ENCODE measurements around the gene AGT.
"Not testable (repeated sequence)": the region's sequence is repeated elsewhere in the genome, so short reads cannot be mapped to it uniquely, and the experiment has no call there.

Gene AGT

DNA sequence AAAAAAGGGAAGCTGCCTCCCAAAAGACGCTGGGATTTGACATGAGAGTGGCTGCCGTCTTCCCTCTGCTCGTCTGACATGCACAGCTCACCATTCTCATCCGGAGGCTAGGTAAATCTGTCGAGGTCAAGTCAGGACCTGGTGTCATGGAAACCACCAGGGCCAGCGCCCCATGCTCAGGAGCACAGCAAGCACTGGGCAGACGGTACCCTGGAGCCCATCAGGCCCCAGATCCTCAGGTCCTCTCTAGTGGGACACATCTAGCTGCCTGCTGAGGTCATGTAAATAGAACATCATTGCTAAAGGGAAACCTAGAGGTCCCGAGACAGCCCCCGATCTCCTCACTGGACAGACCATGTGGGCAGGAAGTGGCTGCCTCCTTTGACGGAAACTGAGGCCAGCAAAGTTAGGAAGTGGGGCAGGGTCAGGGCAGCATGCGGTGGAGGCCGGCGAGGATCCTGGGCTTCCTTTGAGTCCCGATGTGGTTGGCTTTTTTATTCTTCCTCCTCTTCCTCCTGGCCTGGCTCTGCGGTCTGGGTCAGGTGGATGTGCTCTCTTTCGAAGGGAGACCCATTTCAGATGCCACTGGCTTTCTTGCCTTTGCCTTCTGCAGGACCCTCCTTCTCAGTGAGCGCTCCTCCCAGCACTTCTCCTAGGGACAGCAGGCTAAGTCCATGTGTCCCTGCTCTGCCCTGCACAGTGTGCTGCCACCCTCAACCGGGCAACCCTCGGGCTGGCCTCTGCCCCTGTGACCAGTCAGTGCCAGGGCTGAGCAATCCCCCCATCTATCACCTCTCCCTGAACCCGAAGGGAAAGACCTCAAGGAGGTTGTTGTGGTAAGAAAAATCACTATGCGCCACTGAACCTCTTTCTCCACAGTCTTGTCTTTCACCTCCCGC lies 5.9 kb downstream of the AGT start:
- no peak for DNase-seq (ENCODE audit: low spot score)

DNA sequence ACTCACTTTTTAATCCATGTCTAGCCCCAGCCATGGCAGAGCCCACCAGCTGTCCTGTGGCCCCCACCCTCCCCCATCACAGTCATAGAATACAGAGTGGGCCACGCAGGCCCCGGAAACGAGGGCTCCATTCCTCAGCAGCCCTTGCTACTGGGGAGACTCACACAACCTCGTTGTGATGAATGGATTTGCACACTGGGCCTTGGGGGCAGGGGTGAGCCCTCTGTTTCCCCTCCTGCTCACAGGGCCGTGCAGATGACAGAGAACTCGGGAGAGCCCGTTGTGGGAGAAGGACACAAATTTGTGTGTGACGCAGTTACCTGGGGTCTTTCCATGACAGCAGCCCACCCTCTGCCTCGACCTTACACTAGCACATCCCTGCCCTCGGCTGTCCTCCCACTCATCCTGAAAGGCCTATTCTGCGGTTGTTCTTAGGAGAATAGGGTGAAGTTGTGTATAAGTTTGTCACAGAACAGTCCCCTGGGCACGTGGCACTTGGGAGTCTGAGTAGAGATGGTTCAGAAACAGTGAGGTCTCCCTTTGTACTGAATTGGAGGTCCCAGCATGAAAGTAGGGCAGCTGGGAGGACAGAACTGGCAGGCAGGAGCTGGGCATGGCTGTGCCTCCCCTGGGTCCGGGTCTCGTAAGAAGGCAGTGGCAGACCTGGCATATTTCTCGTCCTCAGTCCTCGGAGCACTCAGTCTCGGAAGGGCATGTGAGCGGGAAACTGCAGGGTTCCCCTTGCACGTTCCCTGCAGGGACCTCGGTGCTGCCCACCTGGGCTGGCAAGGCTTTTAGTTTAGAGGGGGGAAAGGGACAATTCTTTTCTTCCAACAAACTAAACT lies 6.8 kb downstream of the AGT start:
- no peak for DNase-seq (ENCODE audit: low spot score)

DNA sequence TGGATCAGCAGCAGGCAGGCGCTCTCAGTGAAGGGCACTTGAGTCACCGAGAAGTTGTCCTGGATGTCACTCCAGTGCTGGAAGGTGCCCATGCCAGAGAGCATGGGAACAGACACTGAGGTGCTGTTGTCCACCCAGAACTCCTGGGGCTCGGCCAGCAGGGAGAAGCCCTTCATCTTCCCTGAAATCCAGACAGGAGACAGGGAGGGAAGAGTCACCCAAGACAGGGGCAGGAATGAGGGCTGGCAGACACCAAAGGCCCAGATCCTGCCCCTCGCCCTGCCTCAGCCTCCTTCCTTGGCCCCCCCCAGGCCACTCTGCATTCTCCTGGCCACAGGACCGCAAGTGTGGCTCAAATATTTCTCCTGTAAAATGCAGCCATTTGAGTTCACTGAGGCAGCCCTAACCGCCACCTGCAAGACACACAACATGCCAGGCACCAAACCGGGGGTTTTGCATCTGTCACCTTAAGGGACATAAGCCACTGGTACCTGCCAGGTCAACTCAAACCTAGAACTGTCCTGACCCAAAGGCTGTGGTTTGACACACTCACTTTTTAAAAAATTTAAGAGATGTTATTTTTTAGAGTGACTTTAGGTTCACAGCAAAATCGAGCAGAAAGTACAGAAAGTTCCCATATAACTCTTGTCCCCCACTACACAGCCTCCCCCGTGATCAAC lies 7.8 kb downstream of the AGT start:
- DNase-seq (ENCODE audit: low spot score): no peak

DNA sequence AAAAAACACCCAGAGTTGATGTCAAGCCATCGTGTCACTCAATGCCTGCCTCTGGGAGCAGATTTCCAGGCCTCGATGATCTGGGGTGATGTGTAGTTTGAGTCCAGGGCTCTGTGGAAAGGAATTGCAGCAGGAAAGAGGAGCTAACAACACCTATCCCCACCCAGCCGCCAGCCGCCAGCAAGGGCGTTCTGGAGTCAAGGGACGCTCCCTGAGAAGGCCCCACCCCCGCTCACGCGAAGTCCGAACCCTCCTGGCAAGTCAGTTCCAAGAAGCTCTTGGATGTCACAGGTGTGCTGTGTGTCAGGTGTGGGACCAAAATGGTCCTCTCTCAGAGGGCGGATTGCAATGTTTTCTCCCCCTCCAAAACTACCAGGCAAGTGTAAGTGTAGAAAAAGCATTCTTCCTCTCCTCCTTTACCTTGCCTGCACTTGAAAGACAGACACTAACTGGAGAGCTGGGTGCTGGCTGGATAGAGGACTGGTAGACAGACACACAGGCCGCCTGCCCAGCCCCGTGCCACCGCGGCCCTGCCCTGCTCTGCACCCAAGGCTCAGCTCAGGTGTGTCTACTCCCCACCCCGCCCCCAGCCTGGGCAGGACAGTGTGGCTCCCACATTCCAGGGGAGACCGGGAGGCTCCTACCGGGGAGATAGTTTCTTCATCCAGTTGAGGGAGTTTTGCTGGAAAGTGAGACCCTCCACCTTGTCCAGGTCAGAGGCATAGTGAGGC lies 8.5 kb downstream of the AGT start:
- no peak for DNase-seq (ENCODE audit: low spot score)

DNA sequence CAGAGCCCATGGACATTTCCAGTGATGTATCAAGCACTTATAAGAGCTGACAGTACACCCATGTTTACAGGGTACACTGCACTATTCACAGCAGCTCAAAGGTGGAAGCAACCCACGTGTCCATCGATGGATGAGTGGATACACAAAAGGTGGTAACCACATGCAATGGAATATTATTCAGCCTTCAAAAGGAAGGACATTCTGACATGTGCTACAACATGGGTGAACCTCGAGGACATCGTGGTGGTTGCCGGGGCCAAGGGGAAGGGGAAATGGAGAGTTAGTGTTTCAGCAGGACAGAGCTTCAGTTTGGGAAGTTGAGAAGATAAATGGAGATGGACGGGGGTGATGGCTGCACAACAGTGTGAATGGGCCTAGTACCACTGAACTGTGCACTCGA lies 9.1 kb downstream of the AGT start:
- DNase-seq (ENCODE audit: low spot score): no peak

DNA sequence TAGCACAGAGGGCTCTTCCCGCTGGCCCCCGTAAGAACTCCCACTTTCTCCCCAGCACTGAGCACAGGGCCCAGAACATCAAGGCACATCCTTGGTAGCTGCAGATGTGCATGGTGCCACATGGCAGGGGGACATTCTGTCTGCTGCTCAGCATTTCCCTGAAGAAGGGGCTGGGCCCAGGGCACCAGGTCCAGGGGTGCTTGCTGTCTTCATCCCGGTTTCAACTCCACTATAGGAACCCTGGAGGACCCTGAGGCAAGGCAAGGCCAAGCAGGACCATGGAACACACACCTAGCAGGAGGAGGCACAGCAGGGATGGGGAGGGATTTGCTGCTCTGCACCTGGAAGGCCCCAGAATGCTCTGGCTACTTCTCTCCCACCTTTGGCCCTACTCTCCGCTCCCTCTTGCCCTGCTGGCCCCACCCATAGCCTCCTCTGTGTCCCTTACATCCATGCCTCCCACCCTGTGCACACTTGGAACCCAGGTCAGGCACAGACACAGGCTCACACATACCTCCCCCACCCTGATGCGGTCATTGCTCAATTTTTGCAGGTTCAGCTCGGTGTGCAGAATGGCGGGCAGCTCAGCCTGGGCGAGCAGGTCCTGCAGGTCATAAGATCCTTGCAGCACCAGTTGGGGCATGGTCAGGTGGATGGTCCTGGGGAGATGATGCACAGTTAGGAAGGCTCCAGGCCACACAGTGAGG lies 10.1 kb downstream of the AGT start:
- no peak for DNase-seq (ENCODE audit: low spot score)

DNA sequence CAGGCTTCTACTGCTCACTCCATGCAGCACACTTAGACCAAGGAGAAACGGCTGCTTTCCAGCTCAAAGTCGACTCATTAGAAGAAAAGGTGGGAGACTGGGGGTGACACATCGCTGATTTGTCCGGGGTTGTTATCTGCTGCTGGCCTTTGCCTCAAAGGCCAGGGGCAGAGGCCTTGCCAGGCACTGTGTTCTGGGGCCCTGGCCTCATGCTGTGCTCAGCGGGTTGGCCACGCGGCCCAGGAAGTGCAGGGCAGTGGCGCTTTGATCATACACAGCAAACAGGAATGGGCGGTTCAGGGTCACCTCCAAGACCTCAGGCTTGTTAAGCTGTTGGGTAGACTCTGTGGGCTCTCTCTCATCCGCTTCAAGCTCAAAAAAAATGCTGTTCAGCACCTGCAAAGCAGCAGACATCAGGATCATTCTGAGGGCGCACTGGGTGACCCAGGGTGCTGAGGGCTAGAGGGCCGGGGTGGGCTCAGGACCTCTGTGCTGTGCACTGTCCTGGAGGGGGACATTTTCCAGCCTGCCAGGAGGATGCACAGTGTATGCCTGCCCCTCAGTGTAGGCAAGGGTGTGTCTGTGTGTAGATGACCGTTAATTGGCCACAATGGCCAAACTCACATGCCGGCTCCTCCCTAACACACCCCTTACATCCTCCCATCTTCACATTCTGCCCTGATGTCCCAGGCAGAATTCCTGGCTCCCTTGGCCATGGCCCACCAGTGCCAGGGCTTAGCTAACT lies 10.8 kb downstream of the AGT start:
- no peak for DNase-seq (ENCODE audit: low spot score)

DNA sequence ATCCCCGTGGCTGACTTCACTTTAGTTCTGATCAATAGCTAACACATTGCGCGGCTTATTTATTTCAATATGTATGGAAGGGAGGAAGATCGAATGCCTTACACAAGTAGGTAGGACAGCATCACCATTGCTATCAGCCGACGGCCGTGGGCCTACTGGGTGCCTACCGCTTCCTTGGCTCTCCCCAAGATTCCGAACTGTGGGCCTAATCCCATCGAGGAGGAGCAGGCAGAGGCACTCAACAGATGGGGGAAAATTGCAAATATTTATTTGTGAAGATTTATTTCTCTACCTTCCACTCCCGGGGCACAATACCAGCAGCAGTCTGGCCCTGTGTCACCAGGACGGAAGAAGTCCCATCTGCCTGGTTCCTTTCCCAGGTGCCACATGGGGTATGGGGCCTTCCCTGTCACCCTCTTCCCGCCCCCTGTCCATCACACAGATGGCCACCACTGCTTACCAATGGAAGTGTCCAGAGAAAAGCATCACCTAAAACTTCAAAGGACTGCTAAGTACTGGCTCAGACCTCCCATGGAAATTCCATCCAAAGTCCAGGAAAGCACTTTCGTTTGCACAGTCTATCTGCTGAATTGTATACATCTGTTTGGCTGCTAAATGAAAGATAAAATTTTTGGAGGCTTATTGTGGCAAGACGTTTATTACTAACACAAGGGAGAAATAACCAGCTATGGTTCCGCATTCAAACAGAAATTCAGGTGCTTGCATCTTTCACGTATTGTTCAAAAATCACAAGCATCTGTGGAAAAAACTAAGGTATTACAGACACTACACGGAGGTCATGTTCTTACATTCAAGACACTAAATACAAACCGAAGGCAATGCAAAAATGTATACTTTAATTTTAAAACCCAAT lies 11.8 kb downstream of the AGT start:
- no peak for DNase-seq (ENCODE audit: low spot score)

DNA sequence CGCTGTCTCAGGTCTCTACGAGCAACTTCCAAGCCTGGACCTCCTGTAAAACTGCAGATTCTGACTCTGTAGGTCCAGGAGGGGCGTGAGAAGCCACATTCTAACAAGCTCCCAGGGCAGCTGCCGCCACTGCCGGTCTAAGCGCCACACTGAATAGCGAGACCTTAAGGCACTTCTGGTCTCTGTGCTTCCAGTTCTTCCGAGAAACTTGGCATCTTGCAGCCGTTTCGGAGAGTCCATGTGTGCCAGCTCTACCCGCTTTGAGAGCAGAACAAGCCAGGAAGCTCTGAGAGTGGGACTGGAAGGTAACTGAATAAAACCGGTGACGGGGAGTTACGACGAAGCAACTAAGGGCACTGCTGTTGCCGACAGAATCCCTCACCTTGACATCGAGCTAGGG lies 12.5 kb downstream of the AGT start:
- no peak for DNase-seq (ENCODE audit: low spot score)

DNA sequence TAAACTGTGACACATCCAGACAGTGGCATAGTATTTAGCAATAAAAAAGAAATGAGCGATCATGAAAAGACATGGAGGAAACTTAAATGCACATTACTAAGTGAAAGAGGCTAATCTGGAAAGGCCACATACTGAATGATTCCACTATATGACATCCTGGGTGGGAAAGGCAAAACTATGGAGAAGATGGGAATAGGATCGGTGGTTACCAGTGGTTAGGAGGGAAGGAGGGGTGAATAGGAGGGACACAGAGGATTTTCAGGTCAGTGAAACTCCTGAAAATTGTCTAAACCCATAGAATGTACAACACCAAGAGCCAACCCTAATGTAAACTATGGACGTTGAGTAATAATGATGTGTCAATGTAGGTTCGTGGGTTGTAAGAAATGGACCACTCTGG lies 13.8 kb downstream of the AGT start:
- no peak for DNase-seq (ENCODE audit: low spot score)

DNA sequence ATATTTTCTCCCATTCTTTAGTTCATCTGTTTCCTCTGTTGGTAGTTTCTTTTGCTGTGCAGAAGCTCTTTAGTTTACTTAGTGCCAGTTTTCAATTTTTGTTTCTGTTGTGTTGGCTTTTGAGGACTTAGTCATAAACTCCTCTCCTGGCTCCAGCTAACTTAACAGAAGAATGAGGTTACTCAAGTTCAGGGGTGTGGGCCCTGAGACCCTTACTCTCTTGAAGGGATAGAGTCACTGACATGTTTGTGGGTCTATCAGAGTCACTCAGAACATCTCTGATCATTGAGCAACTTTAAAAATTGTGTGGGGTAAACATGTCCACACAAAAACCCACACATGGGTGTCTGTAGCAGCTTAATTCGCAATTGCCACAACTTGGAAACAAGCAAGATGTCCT lies 14.2 kb downstream of the AGT start:
- DNase-seq (ENCODE audit: low spot score): no peak

DNA sequence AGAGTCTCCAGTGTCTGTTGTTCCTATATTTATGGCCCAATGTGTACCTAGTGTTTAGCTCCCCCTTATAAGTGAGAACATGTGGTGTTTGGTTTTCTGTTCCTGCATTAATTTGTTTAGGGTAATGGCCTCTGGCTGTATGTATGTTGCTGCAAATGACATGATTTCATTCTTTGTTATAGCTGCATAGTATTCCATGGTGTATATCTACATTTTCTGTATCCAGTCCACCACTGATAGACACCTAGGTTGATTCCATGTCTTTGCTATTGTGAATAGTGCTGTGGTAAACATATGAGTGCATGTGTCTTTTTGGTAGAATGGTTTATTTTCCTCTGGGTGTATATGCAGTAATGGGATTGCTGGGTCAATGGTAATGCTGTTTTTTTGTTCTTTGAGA lies 15.0 kb downstream of the AGT start:
- not testable (repeated sequence) for DNase-seq (ENCODE audit: low spot score)

DNA sequence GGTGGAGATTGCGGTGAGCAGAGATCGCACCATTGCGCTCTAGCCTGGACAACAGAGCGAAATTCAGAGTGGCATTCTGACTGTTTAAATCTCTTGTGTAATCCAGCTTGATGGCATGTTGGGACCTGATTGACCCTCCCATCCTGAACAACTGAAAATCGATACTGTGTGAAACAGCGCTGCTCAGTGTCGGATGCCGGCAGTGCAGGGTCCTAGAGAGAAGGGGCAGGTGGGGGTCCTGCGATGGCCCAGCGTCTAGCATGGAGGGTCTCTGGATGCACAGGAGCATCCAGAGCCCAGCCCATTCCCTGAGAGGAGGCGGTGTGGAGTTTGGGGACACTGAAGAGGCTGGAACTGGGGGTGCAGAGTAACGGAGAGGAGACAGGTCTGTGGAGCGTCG lies 15.8 kb downstream of the AGT start:
- no peak for DNase-seq (ENCODE audit: low spot score)

DNA sequence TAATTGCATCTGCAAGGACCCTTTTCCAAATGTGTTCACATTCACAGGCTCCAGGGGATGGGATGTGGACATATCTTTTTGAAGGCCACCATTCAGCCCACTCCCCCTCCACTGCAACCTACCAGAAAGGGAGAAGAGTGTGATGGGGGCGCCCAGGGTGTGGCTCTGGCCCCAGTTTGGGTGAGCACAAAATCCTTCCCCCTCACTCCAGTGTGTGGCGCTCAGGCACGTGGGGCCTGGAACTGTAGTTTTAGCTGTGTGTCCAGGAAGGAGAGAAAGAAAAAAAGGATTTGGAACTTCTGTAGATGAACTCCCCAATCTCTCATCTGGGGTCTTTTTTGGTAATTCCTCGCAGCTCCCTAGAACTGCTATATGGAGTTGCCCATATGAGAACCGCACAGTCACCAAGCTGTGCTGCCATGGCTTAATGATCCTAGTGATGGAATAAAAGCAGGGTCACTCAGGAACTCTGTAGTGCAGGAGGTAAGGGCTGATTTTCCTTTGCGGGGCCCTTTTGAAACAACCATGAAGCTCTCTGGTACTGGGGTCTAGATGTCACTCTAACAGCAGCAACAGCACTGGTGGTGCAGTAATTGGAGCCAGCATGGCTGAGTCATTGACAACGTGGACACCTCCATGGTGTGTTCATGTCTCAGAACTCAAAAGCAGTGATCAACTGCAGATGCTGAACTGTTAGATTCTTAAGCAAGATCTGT lies 17.0 kb downstream of the AGT start:
- DNase-seq (ENCODE audit: low spot score): peak; percentile 50

DNA sequence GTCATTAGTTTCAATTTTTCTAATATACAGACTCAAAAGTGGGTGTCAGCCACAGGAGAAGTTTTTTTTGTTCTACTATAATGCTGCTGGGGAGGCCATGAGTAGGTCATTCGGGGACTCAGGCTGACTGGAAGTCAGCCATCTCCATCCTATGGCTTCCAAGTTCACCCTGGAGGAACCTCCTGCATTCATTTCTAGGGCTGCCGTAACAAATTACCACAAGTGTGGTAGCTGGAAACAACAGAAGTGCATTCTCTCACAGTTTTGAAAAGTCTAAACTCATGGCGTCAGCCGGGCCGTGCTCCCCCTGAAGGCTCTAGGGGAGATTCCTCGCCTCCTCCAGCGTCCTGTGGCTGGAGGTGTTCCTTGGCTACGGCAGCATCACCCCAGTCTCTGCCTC lies 17.7 kb downstream of the AGT start:
- DNase-seq (ENCODE audit: low spot score): no peak

DNA sequence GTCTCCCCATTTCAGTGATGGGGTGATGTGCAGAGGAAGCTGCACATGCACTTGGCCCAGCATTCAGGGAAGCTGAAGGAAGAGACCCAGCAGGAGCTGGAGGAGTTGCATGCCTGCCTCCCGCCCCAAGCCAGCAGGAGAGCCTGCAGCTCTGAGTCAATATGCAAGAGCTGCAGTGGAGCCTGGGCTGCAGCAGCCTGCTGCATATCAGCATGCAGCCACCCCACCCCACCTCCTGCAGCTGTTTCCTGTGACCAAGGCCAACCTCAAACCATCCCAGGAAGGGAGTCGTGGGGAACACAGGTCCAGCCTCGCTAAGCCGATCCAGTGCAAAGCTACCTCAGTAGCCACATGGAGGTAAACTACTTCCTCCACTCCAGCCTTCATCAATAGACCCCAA lies 18.9 kb downstream of the AGT start:
- DNase-seq (ENCODE audit: low spot score): no peak

DNA sequence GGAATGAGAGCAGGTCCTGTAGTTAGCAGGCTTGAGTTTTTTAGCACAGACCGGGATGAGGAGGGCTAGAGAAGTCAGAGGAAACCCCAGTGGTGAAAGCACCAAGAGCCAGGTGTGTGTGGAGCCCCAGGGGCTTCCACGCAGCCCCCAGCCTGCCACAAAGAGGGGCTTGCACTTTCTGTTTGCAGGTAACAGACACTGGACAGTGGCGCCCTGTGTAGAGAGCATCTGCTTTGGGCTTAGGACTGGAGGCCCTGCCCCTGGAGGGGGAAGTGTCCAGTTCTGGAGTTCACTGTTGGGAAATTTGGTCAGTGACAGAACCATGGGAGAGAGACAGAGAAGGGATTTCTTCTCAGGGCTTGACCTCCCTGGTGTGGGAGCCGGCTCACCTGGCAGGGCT lies 19.5 kb downstream of the AGT start:
- no peak for DNase-seq (ENCODE audit: low spot score)

DNA sequence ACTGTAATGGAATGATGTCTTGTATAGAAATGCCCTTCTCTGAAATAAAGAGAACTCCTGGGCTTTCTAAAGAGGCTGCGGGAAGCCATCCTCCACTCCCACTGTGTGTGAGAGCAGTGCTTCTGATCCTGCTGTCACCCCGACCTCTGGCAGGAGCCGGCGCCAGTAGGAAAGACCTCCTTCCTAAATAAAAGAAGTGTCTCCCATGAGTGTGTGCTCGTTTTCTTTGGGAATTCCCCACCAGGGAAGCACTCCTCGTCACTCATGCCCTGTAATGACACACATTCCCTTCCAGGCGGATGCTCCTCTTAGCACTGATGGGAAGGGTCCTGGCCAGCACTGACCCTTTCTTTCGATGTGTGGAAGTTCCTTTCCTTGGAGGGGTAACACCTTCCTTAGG lies 20.1 kb downstream of the AGT start:
- DNase-seq (ENCODE audit: low spot score): no peak

DNA sequence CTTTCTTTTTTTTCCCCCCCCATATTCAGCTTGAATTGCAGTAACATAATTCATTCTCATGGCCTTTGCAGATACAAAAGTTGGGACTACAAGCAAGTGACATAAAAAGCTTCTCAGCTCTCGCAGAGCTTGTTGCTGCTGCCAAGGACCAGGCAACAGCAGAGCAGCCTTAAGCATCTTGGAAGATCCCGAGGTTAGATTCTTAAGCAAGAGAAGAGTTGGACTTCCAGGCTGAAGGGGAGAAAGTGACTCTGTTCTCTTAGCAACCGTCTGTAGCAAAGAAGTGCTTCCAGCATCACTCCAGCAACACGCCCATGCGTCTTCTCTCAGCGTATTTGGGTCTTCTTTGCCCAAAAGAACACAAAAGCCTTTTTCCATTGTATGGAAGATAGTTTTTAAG lies 20.7 kb downstream of the AGT start:
- DNase-seq (ENCODE audit: low spot score): no peak
